ENCODE results near the gene NTPCR. TPM values are rescaled to one million over a fixed set of nuclear protein-coding genes. Genes with fewer than 3 reads are reported as not detected.
"Not testable (repeated sequence)": the region's sequence is repeated elsewhere in the genome, so short reads cannot be mapped to it uniquely, and the experiment has no call there.

The NTPCR gene
- total RNA-seq, 1 donor from 2014 or later, result 15.2 TPM

GRCh38 chr1:232925421-232926220, 24.8 kb upstream of the NTPCR start:
- DNase-seq (ENCODE audit: extremely low read depth, low read depth, low spot score), result no peak

DNA sequence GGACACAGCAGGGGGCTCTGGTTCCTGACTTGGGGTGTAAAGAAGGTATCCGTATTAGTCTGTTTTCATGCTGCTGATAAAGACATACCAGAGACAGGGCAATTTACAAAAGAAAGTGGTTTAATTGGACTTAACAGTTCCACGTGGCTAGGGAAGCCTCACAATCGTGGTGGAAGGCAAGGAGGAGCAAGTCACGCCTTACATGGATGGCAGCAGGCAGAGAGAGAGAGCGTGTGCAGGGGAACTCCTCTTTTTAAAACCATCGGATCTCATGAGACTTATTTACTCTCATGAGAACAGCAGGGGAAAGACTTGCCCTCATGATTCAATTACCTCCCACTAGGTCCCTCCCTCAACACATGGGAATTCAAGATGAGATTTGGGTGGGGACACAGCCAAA, 23.2 kb upstream of the NTPCR start:
- not testable (repeated sequence) for DNase-seq (ENCODE audit: extremely low read depth, low read depth, low spot score)

GRCh38 chr1:232927830-232928505, 22.4 kb upstream of the NTPCR start:
- DNase-seq (ENCODE audit: extremely low read depth, low read depth, low spot score), result no peak

GRCh38 chr1:232932486-232933425, 17.7 kb upstream of the NTPCR start:
- DNase-seq (ENCODE audit: extremely low read depth, low read depth, low spot score), result no peak

DNA sequence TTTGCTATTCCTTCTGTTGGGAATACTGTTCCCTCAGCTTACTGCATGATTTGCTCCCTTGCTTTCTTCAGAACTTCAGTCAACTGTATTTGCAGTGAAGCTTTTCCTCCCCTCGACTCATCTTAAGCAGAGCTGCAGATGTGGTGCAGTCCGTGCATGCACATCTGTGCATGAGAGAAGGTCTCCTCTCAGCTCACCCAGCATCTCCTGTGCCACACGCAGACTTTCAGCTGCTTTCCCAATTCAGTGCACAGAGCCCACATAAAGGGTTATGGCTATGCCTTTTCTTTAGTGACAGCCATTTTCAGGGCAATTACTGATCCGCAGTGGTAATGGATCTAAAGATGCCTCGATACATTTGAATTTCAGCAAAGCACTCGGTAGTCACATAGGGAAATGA, 13.5 kb upstream of the NTPCR start:
- no peak for DNase-seq (ENCODE audit: extremely low read depth, low read depth, low spot score)

- no peak for DNase-seq (ENCODE audit: extremely low read depth, low read depth, low spot score)
Observed at GRCh38 chr1:232937741-232938375, 12.6 kb upstream of the NTPCR start.

GRCh38 chr1:232938926-232939325, 11.5 kb upstream of the NTPCR start:
- DNase-seq (ENCODE audit: extremely low read depth, low read depth, low spot score), result no peak

DNA sequence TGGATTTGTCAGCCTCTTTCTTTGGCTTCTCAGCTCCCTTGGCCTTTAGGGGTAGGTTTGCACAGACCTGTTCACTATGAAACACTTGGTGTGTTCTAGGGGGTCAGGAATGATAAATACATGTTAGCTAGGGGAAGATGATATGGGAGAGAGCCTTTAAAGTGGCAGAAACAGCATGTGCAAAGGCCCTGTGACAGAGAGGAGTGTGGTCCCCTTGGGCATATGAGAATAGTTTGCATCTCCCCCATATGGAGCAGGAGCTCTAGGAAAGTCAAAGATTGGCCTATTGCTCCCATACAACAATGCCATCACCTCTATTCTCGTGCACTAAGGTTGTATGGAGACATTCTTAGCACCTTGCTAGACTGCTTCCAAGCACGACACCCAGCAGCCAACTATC, 10.7 kb upstream of the NTPCR start:
- DNase-seq (ENCODE audit: extremely low read depth, low read depth, low spot score), result no peak

DNA sequence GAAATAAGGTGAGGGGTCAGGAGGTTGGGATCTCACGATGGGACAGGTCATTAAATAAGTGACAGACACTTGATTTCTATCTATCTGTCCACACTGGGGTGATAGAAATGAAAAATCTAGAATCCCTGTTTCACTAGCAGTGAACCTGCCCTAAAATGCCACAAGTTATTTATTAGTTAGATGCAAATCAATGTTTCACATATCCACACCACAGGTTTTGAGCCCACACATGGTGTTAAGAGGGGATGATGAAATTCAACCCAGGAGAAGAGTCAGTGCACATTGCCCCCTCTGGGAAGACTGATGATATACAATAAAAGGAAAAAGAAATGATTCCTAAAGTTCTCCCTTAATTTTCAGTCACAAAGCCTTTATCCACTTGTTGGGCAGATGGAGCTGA, 10.1 kb upstream of the NTPCR start:
- DNase-seq (ENCODE audit: extremely low read depth, low read depth, low spot score), result no peak

DNA sequence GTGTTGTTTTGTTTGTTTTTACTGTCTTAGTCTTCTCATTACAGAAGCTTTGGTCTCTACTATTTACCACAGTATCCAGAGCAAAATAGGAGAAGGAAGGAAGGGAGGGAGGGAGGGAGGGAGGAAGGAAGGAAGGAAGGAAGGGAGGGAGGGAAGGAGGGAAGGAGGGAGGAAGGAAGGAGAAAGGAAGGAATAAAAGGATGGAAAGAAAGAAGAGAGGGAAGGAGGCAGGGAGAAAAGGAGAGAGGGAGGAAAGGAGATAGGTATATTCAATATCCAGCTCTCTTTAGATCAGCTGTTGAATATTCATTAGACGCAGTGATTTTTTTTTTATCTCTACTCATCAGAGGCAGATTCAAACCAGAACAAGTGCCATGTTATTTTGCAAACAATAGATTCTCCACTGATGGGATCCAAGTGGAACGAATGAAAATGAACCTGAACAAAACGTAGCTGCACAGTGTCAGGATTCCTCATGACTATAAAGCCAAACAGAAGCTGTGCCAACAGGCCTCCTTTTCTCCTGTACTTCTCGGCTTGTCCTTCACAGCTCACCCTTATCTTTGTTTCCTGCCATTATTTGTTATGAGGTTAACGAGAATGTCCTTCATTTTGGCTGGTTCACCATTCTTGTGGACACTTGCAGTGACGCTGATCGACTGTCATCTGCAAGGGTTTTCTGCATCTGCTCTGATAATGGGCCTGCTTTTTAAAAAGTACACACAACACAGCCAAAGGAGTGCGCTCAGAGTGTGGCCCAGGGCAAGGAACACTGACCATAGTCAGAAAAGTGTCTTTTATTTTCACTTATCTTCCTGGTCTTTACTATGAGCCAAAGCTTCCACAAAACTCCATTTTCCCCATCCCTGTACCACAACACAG, 7.8 kb upstream of the NTPCR start:
- no peak for DNase-seq (ENCODE audit: extremely low read depth, low read depth, low spot score)

- DNase-seq (ENCODE audit: extremely low read depth, low read depth, low spot score), result no peak
Observed at GRCh38 chr1:232943679-232944252, 6.6 kb upstream of the NTPCR start.

DNA sequence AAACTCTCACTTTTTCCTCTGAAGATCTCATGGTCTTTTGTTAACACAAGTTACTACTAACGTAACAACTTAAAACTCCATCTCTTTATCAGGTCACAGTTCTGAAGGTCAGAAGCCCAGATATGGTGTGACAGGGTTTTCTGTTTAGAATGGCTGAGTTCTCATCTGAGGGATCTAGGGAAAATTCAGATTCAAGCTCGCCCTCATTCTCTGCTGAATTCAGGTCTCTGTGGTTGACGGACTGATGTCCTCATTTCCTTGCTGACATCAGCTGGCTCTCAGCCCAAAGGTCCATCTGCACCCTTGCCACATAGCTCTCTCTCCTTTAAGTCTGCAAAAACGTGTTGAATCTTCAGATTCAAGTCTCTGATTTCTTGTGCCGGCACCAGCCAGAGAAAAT, 6.1 kb upstream of the NTPCR start:
- no peak for DNase-seq (ENCODE audit: extremely low read depth, low read depth, low spot score)

GRCh38 chr1:232949636-232950196, 695 bp upstream of the NTPCR start:
- no peak for DNase-seq (ENCODE audit: extremely low read depth, low read depth, low spot score)

DNA sequence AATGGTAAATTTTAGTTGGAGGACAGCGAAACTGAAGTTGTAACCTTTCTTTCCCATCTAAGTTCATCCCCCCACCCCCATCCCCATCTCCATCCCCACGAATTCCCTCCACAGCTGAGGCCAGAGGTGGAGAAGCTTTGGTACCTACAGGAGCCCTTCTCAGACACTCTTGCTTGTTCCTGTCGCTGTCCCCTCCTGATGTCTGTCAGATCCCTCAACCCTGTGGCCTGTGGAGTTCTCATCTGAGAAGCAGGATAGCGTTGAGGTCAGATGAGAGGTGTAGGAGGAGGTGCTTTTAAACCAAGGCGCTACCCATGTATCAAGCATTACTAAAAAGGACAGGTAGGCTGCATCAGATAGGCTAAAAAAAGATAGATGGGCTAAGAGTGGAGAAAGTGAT, 769 bp downstream of the NTPCR start:
- DNase-seq (ENCODE audit: extremely low read depth, low read depth, low spot score), result no peak

GRCh38 chr1:232951605-232952004, 1.2 kb downstream of the NTPCR start:
- no peak for DNase-seq (ENCODE audit: extremely low read depth, low read depth, low spot score)

DNA sequence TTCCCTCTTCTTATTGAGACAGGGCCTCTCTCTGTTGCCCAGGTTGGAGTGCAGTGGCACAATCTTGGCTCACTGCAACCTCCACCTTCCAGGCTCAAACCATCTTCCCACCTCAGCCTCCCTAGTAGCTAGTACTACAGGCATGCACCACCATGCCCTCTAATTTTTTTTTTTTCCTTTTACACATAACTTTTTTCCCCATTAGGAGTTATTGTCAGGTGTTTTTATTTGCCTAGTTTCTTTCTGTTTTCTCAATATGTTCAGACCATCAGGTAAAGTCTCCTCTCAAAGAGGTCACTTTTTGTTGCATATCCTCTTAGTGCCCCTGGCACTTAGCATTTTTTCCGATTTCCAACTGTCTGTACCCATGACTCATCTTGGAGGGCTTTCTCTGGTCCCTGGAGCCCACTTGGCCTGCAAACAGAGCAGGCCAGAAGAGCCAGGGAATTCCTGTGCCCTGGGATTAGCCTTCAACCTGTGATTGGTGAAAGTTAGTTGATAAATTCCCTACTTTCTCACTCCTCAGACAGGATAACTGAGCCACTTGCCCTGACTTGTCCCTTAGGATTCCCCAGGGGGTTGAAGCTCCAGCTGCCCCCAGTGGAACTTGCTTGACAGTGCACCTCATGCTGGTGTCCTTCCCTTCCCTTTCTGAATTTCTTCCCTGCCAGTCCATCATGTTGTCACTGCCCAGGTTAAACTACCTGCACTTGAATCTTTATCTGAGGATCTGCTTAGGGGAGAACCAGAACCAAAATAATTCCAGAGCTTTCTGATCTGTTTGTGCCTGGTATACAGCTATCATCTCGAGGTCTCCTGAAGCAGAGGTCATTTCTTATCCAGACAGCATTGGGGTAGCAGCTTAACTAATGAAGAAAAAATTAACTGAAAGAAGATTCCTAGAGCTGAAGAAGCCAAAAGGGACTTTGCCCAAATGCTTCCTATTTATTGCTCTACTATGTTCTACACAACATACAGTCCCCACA, 2.4 kb downstream of the NTPCR start:
- DNase-seq (ENCODE audit: extremely low read depth, low read depth, low spot score), result no peak

DNA sequence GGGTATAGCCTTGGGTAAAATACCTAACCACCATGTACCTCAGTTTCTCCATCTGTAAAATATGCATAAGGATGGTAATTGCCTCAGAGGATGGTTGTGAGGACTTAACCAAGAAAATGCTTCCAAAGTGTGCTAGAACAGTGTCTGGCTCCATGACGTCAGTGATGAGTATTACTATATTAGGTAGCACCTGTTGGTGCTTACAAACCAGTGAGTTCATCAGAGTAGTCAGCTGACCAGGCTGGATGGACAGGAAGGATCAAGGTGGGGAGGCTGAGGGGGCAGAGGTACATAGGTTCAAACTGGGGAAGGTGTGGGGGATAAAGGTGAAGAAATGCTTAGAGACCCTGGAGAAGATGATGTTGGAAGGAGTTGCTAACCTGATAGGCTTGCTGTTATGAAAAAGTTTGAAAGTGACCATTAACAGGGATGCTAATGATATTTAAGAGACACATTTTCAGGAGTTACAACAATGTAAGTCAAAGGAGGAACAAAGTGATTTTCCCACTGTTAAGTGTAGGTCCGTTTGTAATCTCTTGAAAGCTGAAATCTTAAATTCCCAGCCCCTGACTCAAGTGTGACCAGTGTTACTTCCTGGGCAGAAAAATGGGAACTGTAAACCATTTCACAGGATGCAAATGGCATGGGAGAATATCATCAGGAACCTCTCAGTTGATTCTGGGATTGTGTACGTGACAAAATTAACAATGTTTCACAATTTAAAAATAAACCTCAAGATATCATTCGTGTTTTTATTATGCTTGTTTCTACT, 4.4 kb downstream of the NTPCR start:
- no peak for DNase-seq (ENCODE audit: extremely low read depth, low read depth, low spot score)

Measured in glomerular endothelial cell (primary cell).